NB4 (cell line): ENCODE measurements around the gene SPTBN4.

Source experiments
- DNase-seq: peaks from one replicate; pipeline ENCODE4 v3.0.0; 2010; ENCODE audit warnings: low read depth
- H3K4me3 ChIP-seq: one replicate; pipeline ENCODE4 v1.5.1; 2011; ENCODE audit warnings: mild to moderate bottlenecking, low read depth, low read length, moderate library complexity
- MYC ChIP-seq: IDR thresholded peaks from 2 replicates; pipeline ENCODE4 v1.6.1; 2011; ENCODE audit warnings: low read depth, low read length
- POLR2A ChIP-seq: IDR thresholded peaks from 2 replicates; pipeline ENCODE4 v1.6.1; 2011; ENCODE audit warnings: mild to moderate bottlenecking; ENCODE audit not compliant: insufficient read length; ENCODE audit errors: extremely low read depth
- TF ChIP-seq, protein P1 (sequence below): IDR thresholded peaks from 2 replicates; pipeline ENCODE4 v1.6.1; 2011; ENCODE audit warnings: low read depth, low read length
- TF ChIP-seq, protein P2 (sequence below): IDR thresholded peaks from one replicate; pipeline ENCODE4 v1.5.1; 2012; ENCODE audit warnings: low read depth, low read length

The SPTBN4 gene

DNA sequence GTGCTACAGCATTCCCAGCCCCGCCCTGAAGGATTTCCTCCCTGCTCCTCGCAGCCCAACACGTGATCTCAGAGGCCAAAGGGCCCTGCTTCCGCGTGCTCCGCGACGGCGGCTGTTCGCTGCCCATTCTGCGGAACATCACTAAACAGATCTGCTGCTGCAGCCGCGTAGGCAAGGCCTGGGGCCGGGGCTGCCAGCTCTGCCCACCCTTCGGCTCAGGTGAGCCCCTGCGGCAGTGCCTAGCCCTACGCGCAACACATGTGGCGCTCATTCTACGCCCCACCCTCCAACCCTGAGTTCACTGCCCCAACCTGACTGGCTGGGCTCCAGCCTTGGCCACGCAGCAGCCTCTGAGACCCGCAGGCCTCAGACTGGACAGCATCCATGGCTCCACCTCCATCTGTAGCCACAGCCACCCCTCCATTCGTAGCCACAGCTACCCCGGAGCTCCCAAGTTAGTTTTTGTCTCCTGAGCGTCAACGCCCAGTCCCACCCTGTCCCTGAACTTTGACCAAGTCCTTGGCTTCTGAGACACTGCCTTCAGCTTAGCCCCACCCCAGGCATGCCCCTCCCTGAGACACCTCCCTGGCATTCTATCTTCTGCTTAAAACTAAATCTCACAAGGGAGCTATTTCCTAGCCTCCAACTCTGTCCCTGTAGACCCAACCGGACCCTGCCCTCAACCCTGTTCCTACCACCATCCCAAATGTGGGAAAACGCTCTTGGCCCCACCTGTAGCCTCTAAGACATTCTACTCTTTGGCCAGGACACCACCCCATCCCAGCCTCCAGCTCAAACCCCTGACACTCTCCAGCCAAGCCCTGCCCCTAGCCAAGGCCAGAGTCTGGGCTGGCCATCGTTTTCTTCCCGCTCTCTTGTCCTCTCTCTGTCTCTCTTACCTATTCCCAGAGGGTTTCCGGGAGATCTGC, 140.8 kb downstream of the SPTBN4 start:
- no peak overlapping the region for H3K4me3 ChIP-seq
- TF ChIP-seq MYC (no peak), POLR2A (no peak)
- TF ChIP-seq, protein P1, sequence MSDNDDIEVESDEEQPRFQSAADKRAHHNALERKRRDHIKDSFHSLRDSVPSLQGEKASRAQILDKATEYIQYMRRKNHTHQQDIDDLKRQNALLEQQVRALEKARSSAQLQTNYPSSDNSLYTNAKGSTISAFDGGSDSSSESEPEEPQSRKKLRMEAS, result no peak
- TF ChIP-seq, protein P2, sequence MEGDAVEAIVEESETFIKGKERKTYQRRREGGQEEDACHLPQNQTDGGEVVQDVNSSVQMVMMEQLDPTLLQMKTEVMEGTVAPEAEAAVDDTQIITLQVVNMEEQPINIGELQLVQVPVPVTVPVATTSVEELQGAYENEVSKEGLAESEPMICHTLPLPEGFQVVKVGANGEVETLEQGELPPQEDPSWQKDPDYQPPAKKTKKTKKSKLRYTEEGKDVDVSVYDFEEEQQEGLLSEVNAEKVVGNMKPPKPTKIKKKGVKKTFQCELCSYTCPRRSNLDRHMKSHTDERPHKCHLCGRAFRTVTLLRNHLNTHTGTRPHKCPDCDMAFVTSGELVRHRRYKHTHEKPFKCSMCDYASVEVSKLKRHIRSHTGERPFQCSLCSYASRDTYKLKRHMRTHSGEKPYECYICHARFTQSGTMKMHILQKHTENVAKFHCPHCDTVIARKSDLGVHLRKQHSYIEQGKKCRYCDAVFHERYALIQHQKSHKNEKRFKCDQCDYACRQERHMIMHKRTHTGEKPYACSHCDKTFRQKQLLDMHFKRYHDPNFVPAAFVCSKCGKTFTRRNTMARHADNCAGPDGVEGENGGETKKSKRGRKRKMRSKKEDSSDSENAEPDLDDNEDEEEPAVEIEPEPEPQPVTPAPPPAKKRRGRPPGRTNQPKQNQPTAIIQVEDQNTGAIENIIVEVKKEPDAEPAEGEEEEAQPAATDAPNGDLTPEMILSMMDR, result no peak
- DNase-seq, result no peak

DNA sequence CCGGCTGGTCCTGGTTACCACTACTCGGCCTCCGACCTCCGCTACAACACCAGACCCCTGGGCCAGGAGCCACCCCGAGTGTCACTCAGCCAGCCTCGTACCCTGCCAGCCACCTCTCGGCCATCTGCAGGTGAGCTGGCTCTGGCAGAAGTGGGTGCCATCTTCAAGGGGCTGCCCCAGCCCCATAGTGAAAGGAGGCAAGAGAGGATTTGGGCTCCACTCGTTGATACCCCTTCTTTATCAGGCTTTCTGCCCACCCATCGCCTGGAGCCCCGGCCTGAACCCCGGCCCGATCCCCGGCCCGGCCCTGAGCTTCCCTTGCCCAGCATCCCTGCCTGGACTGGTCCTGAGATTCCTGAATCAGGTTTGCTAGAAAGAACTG, 141.4 kb downstream of the SPTBN4 start:
- H3K4me3 ChIP-seq, result no peak overlapping the region
- no peak for TF ChIP-seq MYC
- TF ChIP-seq, protein P1, result no peak
- TF ChIP-seq POLR2A, result no peak
- TF ChIP-seq, protein P2, result no peak
- no peak for DNase-seq

DNA sequence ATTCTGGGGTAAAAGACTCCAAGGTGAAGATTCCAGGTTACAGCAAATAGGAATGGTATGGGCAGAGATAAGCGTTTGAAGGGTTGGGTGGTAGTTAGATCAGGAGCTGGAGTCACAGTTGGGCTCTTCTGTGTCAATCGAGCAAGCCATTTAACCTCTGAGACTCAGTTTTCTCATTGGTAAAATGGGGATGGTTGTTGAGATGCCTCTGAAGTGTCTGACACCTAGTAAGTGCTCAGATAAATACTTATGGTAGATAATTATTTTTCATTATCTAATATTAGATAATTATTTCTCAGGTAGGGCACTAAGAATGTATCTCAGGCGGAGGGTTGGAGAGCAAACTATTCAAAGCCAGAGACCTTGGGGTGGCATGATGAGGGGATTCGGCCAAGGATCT, 142.2 kb downstream of the SPTBN4 start:
- no peak overlapping the region for H3K4me3 ChIP-seq
- DNase-seq, result no peak
- TF ChIP-seq, protein P2, result no peak
- TF ChIP-seq POLR2A, result no peak
- TF ChIP-seq, protein P1, result no peak
- TF ChIP-seq MYC, result no peak

DNA sequence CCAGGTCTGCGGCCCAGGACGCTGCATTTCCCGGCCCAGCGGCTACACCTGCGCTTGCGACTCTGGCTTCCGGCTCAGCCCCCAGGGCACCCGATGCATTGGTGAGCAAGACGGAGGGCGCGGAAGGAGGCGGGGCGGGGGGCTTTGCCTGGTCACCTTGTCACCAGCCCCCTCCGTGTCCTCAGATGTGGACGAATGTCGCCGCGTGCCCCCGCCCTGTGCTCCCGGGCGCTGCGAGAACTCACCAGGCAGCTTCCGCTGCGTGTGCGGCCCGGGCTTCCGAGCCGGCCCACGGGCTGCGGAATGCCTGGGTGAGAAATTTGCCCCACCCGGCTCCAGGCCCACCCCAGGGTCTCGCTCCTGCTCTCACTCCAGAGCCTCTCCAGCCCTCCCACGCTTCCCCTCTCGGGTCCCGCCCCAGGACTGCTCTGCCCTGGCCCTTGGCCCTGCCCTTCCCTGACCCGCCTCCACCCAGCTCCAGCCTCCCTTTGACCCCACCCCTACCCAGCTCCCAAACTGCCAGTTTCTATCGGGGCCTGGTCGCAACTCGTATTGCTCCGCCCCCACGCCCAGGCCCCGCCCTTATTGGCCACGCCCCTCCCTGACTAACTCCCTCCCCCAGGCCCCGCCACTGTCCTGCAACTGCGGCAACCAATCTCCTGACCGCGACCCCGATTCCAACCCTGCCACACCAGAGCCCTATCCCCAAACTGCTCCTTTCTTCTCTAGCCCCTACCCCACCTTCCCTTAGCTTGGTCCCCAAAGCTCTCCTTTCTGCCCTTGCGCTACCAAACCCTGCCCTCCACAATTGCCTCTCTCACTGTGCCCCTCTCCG, 143.0 kb downstream of the SPTBN4 start:
- no peak overlapping the region for H3K4me3 ChIP-seq
- peak; percentile 77 for DNase-seq
- no peak for TF ChIP-seq POLR2A
- TF ChIP-seq, protein P2, result no peak
- TF ChIP-seq MYC, result no peak
- TF ChIP-seq, protein P1, result no peak

DNA sequence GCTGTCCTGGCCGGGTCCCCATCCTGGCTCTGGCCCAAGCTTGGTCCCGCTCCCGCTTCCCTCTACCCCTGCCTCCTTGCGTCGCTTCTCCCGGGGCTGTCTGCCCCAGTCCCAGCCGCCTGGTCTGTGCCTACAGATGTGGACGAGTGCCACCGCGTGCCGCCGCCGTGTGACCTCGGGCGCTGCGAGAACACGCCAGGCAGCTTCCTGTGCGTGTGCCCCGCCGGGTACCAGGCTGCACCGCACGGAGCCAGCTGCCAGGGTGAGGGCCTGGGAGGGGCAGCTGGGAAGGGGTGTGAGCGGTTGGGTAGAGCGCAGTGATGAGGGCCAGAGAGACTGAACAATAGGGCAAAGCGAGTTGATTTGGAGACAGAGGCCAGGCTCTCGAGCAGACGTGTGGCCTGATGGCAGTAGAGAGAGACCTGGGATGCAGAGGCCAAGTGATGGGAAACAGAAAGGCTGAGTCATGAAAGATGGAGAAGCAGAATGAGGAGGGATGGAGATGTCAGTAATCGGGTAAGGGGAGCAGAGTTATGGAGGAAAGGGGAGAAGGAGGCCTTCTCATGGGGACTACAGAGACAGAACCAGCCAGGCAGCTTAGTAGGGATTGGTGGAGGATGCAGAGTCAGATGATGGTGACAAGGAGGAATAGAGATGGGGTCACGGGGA, 143.7 kb downstream of the SPTBN4 start:
- DNase-seq, result no peak
- TF ChIP-seq, protein P1, result no peak
- TF ChIP-seq MYC (no peak), POLR2A (no peak)
- TF ChIP-seq, protein P2, result no peak
- H3K4me3 ChIP-seq, result no peak overlapping the region
